Keratinocyte (primary cell): ENCODE results near the gene SEC23A. TPM values are rescaled to one million over a fixed set of nuclear protein-coding genes. Genes with fewer than 3 reads are reported as not detected.

ENCODE experiments used
- DNase-seq: peaks from one replicate; pipeline ENCODE4 v3.0.0-alpha.2; 2011; ENCODE audit warnings: low read depth, missing footprints, low spot score
- FAIRE-seq: peaks from 2 replicates; lab custom pipeline; 2011; peaks lifted over from hg19 to GRCh38; lab: Jason Lieb, UNC
- H2AFZ ChIP-seq: 2 replicates; pipeline ENCODE4 v1.6.0; 2012; ENCODE audit warnings: low read length, control low read depth, inconsistent platforms; ENCODE audit not compliant: control insufficient read depth
- H3K27ac ChIP-seq: 2 replicates; pipeline ENCODE4 v1.5.1; 2011; ENCODE audit warnings: low read length; ENCODE audit not compliant: control insufficient read depth, insufficient read depth
- H3K27me3 ChIP-seq: 3 replicates; pipeline ENCODE4 v1.6.0; 2011; ENCODE audit warnings: low read length; ENCODE audit not compliant: control insufficient read depth, insufficient read depth; ENCODE audit errors: extremely low read depth
- H3K36me3 ChIP-seq, 2 experiments: 2 replicates in 1 of 2; 3 replicates in 1 of 2; pipeline ENCODE4 v1.5.1; 2011; ENCODE audit warnings: low read length in 2 of 2, mild to moderate bottlenecking in 1 of 2; ENCODE audit not compliant: control insufficient read depth in 2 of 2, insufficient read depth in 2 of 2; ENCODE audit errors: extremely low read depth in 1 of 2
- H3K4me1 ChIP-seq: 3 replicates; pipeline ENCODE4 v1.5.1; 2011; ENCODE audit warnings: low read length; ENCODE audit not compliant: control insufficient read depth, insufficient read depth; ENCODE audit errors: extremely low read depth
- H3K4me2 ChIP-seq: 3 replicates; pipeline ENCODE4 v1.6.0; 2011; ENCODE audit warnings: low read depth, low read length; ENCODE audit not compliant: control insufficient read depth, insufficient read depth; ENCODE audit errors: extremely low read depth
- H3K4me3 ChIP-seq, 3 experiments: fragments of 200-600 bp in 1 of 3; sonication (generic) in 1 of 3; 2 replicates in 2 of 3; 3 replicates in 1 of 3; pipeline ENCODE4 v1.5.1; 2011 to 2016; ENCODE audit warnings: low read length in 3 of 3, mild to moderate bottlenecking in 3 of 3, control low read depth in 2 of 3, inconsistent platforms in 1 of 3, low read depth in 1 of 3, mixed read lengths in 1 of 3, mixed run types in 1 of 3, moderate library complexity in 1 of 3; ENCODE audit not compliant: control insufficient read depth in 2 of 3, insufficient read depth in 2 of 3; ENCODE audit errors: extremely low read depth in 1 of 3
- H3K79me2 ChIP-seq: 2 replicates; pipeline ENCODE4 v1.6.0; 2012; ENCODE audit warnings: low read length; ENCODE audit not compliant: control insufficient read depth, insufficient read depth
- H3K9ac ChIP-seq: 3 replicates; pipeline ENCODE4 v1.6.0; 2011; ENCODE audit warnings: low read length; ENCODE audit not compliant: control insufficient read depth, insufficient read depth; ENCODE audit errors: extremely low read depth
- H3K9me1 ChIP-seq: 3 replicates; pipeline ENCODE4 v1.6.0; 2011; ENCODE audit warnings: low read length; ENCODE audit not compliant: control insufficient read depth, insufficient read depth; ENCODE audit errors: extremely low read depth
- H3K9me3 ChIP-seq: 2 replicates; pipeline ENCODE4 v1.5.1; 2012; ENCODE audit warnings: low read depth, low read length; ENCODE audit not compliant: control insufficient read depth
- H4K20me1 ChIP-seq: 3 replicates; pipeline ENCODE4 v1.6.0; 2011; ENCODE audit warnings: low read length; ENCODE audit not compliant: control insufficient read depth, insufficient read depth; ENCODE audit errors: extremely low read depth
- EZH2 ChIP-seq: IDR thresholded peaks from one replicate; pipeline ENCODE4 v1.6.1; 2012; ENCODE audit warnings: inconsistent platforms, mild to moderate bottlenecking, low read length, moderate library complexity
- dilution Hi-C: fragments of 300-500 bp; cut with MboI; formaldehyde crosslinking; loops from one replicate; pipeline ENCODE4 v1.7.0; 2020; ENCODE audit warnings: low sequenced_read_pairs; ENCODE audit not compliant: extremely low pct_ligation_motif_present
- polyA plus RNA-seq, 5 experiments: library from polyadenylated mRNA; depleted of rRNA in 3 of 5; stranded (reverse) in 3 of 5; stranded (forward) in 1 of 5; unstranded in 1 of 5; fragments of >200 nt; gene quantifications; 1 replicate in 1 of 5; 2 replicates in 3 of 5; 3 replicates in 1 of 5; pipeline versions ENCODE4 v1.2.1 to v1.2.3, GENCODE V29; 2011 to 2012; ENCODE audit warnings: missing spikeins in 2 of 5, low read depth in 1 of 5, low replicate concordance in 1 of 5
- TF ChIP-seq, protein P1 (sequence below), 3 experiments: IDR thresholded peaks in 1 of 3; conservative IDR thresholded peaks in 1 of 3; optimal IDR thresholded peaks in 1 of 3; 2 replicates in 2 of 3; 3 replicates in 1 of 3; pipeline versions ENCODE3 to v1.5.1; 2011; ENCODE audit warnings: low read length in 3 of 3, mild to moderate bottlenecking in 3 of 3, moderate library complexity in 2 of 3, control low read depth in 1 of 3, inconsistent platforms in 1 of 3; ENCODE audit not compliant: insufficient read depth in 2 of 3; ENCODE audit errors: extremely low read depth in 1 of 3

SEC23A gene
- polyA plus RNA-seq, 1 donor (not counting 4 experiments of a cell fraction or from before 2014, with no cell fraction given): 79.6 TPM

DNA sequence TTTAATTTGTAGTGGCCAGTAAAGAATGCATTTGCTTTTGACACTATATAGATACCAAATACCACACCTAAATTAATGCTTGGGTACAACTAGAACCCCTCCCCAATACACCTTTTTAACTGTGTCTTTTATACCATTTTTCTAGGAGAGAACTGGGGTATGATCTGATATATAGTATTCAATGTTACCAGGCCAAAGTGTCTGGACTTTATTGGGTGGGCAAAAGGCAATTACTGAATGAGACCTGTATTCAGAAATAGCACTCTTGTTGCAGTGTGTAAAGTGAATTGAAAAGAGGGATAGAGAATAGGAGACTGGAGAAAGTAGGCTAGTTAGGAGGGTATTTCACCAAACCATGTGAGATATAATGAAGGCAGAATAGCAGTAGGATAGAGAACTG, 74.4 kb downstream of the SEC23A start:
- dilution Hi-C loops: no loop called here
- peaks cover 4 to 9% of the 10 kb centered on the region in 2 experiments for H3K36me3 ChIP-seq
- H3K27ac ChIP-seq: no peak overlapping the region
- no peaks in the 10 kb centered on the region for H3K9me1 ChIP-seq
- FAIRE-seq: no peak
- no peak overlapping the region for H3K4me3 ChIP-seq
- H3K79me2 ChIP-seq: no peaks in the 10 kb centered on the region
- no peak overlapping the region for H2AFZ ChIP-seq
- H3K4me1 ChIP-seq: no peaks in the 10 kb centered on the region
- DNase-seq: no peak
- no peak overlapping the region for H3K9ac ChIP-seq
- no peaks in the 10 kb centered on the region for H3K27me3 ChIP-seq
- no peaks in the 10 kb centered on the region for H3K9me3 ChIP-seq
- TF ChIP-seq, protein P1, sequence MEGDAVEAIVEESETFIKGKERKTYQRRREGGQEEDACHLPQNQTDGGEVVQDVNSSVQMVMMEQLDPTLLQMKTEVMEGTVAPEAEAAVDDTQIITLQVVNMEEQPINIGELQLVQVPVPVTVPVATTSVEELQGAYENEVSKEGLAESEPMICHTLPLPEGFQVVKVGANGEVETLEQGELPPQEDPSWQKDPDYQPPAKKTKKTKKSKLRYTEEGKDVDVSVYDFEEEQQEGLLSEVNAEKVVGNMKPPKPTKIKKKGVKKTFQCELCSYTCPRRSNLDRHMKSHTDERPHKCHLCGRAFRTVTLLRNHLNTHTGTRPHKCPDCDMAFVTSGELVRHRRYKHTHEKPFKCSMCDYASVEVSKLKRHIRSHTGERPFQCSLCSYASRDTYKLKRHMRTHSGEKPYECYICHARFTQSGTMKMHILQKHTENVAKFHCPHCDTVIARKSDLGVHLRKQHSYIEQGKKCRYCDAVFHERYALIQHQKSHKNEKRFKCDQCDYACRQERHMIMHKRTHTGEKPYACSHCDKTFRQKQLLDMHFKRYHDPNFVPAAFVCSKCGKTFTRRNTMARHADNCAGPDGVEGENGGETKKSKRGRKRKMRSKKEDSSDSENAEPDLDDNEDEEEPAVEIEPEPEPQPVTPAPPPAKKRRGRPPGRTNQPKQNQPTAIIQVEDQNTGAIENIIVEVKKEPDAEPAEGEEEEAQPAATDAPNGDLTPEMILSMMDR (optimal IDR thresholded peaks at IDR 0.05 in 1 of 3, IDR thresholded peaks at IDR 0.05 in 1 of 3, conservative IDR thresholded peaks at IDR 0.05 in 1 of 3; ENCODE audit: extremely low read depth in 1 of 3, insufficient read depth in 2 of 3, low read length in 3 of 3): no peak
- TF ChIP-seq EZH2: no peak
- H3K4me2 ChIP-seq: no peak overlapping the region
- no peaks in the 10 kb centered on the region for H4K20me1 ChIP-seq

DNA sequence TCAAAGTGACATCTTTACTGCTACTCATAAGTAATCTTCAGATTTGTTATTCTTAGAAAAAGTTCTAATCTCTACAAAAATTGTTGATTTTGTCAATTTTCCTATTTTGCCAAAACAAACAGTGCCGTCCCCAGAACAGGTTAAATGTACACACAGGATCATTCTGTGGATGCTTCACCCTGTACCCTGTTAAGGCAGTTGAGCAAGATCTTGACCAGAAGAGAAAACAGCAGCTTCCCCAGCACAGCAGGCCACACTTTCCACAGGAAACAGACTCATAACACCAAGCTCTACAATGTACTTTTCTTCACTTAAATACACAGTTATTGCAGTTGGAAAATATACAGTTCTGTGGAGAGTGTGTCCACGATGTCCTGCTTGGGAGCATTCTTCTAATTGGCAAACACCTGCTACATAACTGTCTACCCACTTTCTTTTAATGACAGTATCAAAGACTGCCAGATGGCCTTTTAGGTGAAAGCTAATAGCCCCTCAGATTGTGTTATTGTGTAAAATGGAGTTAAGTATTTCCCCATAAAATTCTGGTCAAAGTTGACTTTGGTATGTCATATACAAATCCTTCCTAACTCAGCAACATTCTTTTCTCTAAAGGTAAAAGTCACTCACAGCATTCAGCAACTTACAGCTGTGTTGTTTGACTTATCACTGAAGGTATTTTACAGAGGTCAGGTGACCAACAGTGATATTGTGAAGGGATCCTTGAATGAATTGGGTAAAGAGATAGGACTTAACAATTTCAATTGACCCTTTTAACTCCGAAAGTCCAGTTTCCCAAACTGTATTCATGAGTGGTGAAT, 77.0 kb downstream of the SEC23A start:
- Histone ChIP-seq H2AFZ (no peak overlapping the region), H3K4me2 (no peak overlapping the region), H3K79me2 (no peaks in the 10 kb centered on the region), H3K9ac (no peak overlapping the region), H4K20me1 (no peaks in the 10 kb centered on the region), H3K27me3 (no peaks in the 10 kb centered on the region), H3K27ac (no peak overlapping the region), H3K9me1 (no peaks in the 10 kb centered on the region), H3K9me3 (no peaks in the 10 kb centered on the region), H3K36me3 (peaks cover 4 to 5% of the 10 kb centered on the region in 2 experiments), H3K4me1 (no peaks in the 10 kb centered on the region), H3K4me3 (no peak overlapping the region)
- TF ChIP-seq, protein P1 (optimal IDR thresholded peaks at IDR 0.05 in 1 of 3, IDR thresholded peaks at IDR 0.05 in 1 of 3, conservative IDR thresholded peaks at IDR 0.05 in 1 of 3; ENCODE audit: extremely low read depth in 1 of 3, insufficient read depth in 2 of 3, low read length in 3 of 3): no peak
- TF ChIP-seq EZH2: no peak
- FAIRE-seq (no peak), DNase-seq (no peak)
- dilution Hi-C loops: no loop called here
